EL (cell line): Measurements from ENCODE around the gene DNAJC17.
A peak's percentile ranks its signal among the peaks of the same experiment; 100 is the strongest.

Experiments
- DNase-seq: peaks from one replicate; pipeline ENCODE4 v3.0.0-alpha.2; 2016

The DNAJC17 gene

GRCh38 chr15:40829115-40829514 is 21.8 kb upstream of the DNAJC17 start:
- no peak for DNase-seq

- DNase-seq = no peak
Observed at GRCh38 chr15:40828447-40829036, 21.3 kb upstream of the DNAJC17 start, which contains the start of gene PPP1R14D. PPP1R14D (minus strand) TSS chr15:40828708; CDS start chr15:40828641, 67 bp downstream.

GRCh38 chr15:40826423-40827075 is 19.3 kb upstream of the DNAJC17 start:
- no peak for DNase-seq

GRCh38 chr15:40825661-40826422 is 18.6 kb upstream of the DNAJC17 start:
- peak; percentile 27 for DNase-seq

- no peak for DNase-seq
Observed at GRCh38 chr15:40823572-40824343, 16.5 kb upstream of the DNAJC17 start.

GRCh38 chr15:40821195-40821594 is 13.9 kb upstream of the DNAJC17 start:
- no peak for DNase-seq

- no peak for DNase-seq
Observed at GRCh38 chr15:40819048-40819447, 11.8 kb upstream of the DNAJC17 start.

GRCh38 chr15:40815042-40815698 is 7.9 kb upstream of the DNAJC17 start:
- no peak for DNase-seq

- DNase-seq = no peak
Observed at GRCh38 chr15:40812721-40813425, 5.6 kb upstream of the DNAJC17 start.

GRCh38 chr15:40808861-40809450 is 1.7 kb upstream of the DNAJC17 start:
- no peak for DNase-seq

- peak; percentile 26 for DNase-seq
Observed at GRCh38 chr15:40807888-40808461, 702 bp upstream of the DNAJC17 start.

- DNase-seq = no peak
Observed at GRCh38 chr15:40806672-40807027, 623 bp downstream of the DNAJC17 start.

- no peak for DNase-seq
Observed at GRCh38 chr15:40803688-40804087, 3.6 kb downstream of the DNAJC17 start.

GRCh38 chr15:40803076-40803475 is 4.2 kb downstream of the DNAJC17 start:
- DNase-seq = no peak

- no peak for DNase-seq
Observed at GRCh38 chr15:40799523-40799922, 7.8 kb downstream of the DNAJC17 start.

GRCh38 chr15:40796512-40796911 is 10.8 kb downstream of the DNAJC17 start:
- no peak for DNase-seq

- DNase-seq = no peak
Observed at GRCh38 chr15:40796041-40796440, 11.2 kb downstream of the DNAJC17 start.

- DNase-seq = peak; percentile 93
Observed at GRCh38 chr15:40793216-40793989, 13.9 kb downstream of the DNAJC17 start.

GRCh38 chr15:40792394-40792793 is 14.9 kb downstream of the DNAJC17 start:
- DNase-seq = no peak

- DNase-seq = no peak
Observed at GRCh38 chr15:40790718-40791117, 16.6 kb downstream of the DNAJC17 start.
